Measurements from ENCODE around the gene CRBN.

CRBN gene

GRCh38 chr3:3170998-3171397 lies 8.5 kb downstream of the CRBN start:
- DNase-seq, result no peak

DNA sequence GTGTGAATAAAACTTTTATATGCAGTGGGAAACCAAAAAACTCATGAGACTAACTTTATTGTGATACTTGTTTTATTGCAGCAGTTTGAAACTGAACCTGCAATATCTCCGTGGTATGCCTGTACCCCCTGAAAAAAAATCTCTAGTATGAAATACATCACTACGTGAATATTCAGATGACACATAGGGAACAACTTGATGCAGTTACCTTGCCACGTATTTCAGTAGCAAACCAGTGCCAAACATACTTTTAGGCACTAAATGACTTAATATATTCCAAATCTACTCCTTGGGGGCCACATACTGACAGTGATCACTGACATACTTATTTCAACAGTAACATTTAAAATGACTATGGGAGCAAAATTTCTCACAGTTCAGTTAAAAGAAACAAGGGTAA lies 13.8 kb downstream of the CRBN start:
- DNase-seq, result no peak

DNA sequence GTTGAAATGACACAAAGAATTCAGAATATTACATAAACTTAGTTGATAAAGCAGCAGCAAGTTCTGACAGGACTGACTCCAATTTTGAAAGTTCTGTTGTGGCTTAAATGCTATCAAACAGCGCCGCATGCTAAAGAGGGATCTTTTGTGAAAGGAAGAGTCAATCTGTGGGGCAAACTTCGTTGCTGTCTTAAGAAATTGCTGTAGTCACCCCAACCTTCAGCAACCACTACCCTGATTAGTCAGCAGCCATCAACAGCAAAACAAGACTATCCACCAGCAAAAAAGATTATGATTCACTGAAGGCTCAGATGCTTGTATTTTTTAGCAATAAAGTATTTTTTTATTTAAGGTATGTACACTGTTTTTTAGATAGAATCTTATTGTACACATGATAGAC lies 14.2 kb downstream of the CRBN start:
- peak in 1 of 2 experiments; percentile 17 for DNase-seq

DNA sequence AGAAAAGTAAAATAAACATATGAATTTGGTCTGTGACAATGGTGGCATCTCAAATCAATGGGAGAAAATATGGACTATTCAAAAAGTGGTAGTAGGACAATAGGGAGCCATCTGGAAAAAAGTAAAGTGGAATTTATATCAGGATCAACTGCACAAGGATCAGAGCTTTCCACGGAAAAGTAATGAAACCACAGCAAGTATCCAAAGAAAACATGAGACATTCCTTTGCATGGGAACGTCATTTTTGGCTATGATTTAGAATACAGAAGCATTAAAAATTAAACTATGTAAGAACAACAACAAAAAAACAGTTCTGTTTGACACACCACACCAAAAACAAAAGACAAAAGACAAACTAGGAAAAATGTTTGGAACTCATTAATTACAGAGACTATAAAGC lies 18.7 kb downstream of the CRBN start:
- no peak for DNase-seq

GRCh38 chr3:3157484-3157883 lies 22.0 kb downstream of the CRBN start:
- DNase-seq, result no peak

- DNase-seq, result no peak
These were observed 24.4 kb downstream of the CRBN start for GRCh38 chr3:3154879-3155610.

DNA sequence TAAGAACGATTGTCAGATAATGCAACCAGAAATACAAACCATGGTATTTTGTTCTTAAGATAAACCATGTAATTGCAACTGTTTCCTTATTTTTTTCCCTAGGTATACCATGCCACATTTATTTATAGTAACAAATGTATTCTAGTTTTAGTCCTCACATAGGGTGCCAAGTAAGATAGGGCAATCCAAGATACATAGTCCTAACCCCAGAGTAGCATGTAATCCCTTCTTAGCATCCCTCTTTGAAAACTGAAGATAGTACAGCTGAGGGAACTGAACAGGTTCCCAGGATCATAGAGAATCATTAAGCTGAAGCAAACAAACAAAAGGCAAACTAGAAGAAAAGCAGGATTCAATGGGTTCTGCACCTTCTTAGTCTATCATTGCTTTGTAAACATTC lies 28.0 kb downstream of the CRBN start:
- DNase-seq, result no peak

GRCh38 chr3:3149560-3149959 lies 29.9 kb downstream of the CRBN start:
- no peak for DNase-seq

- no peak for DNase-seq
These were observed 33.7 kb downstream of the CRBN start for GRCh38 chr3:3145831-3146230.

DNA sequence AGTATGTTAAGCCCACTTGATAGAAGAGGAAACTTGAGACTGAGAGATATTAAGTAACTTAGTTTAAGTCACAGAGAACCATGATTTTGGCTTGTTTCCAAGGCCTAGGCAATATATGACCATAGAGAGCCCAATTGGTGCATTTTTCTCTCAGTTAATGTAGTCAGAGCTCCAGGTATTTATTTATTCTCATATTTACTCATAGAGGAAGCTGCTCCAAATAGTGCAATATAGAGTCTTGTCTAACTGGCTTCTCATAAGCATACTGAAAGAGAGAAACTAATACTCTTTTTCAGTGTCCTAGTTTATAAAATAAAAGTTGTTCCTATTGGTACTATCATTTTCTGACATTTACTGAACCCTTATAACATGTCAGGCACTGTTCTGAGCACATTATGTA lies 37.6 kb downstream of the CRBN start:
- DNase-seq, result no peak

GRCh38 chr3:3137526-3137925 lies 42.0 kb downstream of the CRBN start:
- DNase-seq, result no peak

DNA sequence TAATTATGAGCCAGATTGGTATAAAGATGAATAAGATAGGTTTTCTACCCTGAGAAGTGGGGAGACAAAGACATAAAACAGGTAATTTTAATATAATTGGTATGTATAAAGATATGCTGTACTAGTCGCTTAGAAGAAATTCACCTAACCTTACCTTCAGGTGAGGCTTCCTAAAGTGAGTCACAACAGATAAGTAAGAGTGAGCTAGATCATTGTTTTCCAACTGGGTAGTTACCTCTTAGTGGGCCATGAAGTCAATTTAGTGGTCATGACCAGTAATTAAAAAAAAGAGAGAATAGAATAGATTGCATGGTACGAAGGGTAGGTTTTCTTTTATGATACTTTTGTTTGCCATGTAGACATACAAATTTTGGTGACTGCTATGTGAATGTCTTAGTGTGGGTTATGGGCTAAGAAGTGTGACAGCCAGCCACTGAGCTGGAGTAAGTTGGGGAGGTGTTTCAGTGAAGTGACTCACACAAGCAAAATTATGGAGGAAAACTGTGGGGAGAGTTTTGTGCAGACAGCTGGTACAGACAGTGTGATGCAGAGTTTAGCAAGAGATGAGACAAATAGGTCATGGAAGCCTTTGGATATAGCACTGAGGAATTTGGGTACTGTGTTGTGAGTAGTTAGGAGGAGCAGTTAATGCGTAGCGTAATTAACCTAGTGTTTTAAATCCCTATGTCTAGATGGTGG lies 44.6 kb downstream of the CRBN start:
- no peak for DNase-seq

- DNase-seq, result no peak
These were observed 46.0 kb downstream of the CRBN start for GRCh38 chr3:3133500-3133899.

GRCh38 chr3:3129579-3129978 lies 49.9 kb downstream of the CRBN start:
- no peak for DNase-seq

GRCh38 chr3:3127432-3128010 lies 52.0 kb downstream of the CRBN start:
- DNase-seq, result peak; percentile 46 to 58

DNA sequence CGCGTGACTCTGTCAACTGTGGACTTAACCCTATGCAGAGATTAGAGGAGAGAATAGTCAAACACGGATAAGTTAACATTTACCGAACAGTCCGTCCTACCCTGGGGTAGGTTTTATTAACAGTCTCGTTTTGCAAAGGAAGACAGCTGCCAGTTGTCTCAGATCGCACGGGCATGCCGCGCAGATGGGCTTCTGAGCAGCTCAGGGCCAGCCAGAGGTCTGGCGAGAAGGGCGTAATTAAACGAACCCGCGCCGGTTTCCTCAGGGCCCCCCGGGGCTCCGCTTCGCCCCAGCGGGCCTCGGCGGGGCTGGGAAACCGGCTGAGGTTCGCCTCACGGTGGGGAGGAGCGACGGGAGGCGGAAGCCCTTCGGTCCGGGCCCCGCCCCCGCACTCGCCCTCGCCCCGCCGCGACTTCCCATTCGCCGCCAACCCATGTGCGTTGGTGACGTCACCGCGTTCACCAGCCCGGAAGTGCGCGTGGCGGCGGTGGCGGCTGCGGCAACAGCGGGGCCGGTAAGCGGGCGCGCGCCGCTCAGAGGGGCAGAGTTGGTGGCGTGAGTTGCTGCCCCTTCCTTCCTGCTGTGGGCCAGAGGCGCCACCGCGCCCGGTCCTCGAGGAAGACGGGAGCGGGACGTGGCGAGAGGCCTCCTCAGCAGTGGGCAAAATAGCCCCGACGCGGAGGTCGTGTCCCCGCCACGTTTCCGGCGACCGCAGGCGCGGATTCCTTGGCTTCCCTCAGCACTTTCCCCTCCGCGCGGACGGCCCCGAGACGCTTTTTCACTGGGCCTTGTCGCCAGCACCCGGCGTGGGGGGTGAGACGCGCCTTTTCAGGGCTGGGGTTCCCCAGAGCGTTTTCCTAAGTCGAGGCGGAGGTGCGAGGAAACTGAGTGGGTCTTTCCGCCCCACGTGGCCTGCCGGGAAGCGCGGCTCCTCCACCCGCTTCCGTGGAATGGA lies 52.7 kb downstream of the CRBN start, which contains the start of gene TRNT1:
Gene TRNT1 (plus strand): TSS at position 464 of the 955 bp plus-strand sequence. CDS start 2,101 bp downstream, outside the sequence.
- DNase-seq, result peak; percentile 95 to 96

- no peak for DNase-seq
These were observed 53.5 kb downstream of the CRBN start for GRCh38 chr3:3125977-3126376.

- DNase-seq, result peak; percentile 17 to 18
These were observed 60.1 kb downstream of the CRBN start for GRCh38 chr3:3119393-3119851.

GRCh38 chr3:3117651-3118050 lies 61.8 kb downstream of the CRBN start:
- DNase-seq, result no peak

DNA sequence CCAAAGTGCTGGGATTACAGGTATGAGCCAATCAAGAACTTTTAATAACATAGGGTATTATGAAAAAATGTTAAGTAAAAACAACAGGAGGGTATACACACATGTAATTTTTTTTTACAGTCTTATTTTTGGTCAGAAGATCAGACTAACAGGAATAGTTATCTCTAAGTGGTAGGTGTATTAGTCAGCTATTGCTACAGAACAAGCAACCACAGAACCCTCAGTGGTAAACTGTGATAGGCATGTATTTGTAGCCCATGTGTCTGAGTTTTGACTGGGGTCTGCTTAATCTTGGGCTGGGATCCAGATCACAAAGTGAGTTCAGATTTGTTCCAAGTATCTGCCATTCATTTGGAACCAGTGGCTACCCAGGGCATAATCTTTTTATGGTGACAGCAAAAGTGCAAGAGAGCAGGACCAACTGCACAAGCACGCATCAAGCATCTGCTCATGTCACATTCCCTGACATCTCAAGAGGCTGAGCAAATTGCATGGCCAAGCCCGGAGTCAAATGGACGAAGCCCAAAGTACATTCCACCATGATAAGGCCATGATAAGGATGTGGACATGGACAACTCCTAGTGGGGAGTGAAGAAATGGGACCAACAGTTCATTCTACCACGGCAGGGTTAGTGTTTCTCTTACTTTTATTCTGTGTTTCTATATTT lies 66.3 kb downstream of the CRBN start:
- DNase-seq, result no peak

DNA sequence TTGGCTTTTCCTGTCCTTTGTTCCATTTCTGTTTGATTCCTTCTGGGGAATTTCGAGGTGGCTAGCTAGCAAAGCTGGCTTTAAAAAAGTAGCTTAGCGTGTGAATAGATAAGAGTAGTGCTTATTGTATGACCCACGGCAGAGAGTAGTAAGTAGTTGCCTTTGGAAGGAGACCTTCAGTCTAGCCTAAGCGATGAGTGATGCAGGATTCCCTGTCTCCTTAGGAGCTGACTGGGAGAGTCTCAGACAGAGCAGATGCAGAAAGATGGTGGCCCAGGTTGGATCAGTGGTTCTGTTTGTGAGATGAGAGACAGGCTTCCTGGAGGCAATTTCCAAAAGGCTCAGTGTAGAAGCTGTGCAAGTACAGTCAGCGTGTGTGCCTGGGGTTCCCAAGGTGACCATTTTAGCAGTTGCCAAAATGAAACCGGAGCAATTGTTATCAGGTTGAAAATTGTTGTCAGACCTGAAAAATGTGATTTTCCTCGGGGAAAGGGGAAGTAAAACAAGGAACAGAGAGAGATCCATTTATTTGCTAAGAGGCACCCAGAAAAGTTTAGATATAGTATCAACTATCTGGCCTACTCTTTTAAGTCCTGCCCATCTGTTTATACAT lies 68.6 kb downstream of the CRBN start:
- DNase-seq, result no peak

- no peak for DNase-seq
These were observed 69.2 kb downstream of the CRBN start, which contains the start of gene IL5RA for GRCh38 chr3:3110299-3110630. Gene IL5RA (minus strand): TSS chr3:3110374. CDS start chr3:3104984, 5,390 bp downstream.
